HepG2 (cell line): ENCODE results near the gene ADRA2A.

ENCODE experiments used
- CREB1 ChIP-seq, 2 experiments: fragments of 450-650 bp in 1 of 2; IDR thresholded peaks; 2 replicates each; pipeline ENCODE4 v1.6.1; 2016 to 2017; ENCODE audit warnings: control low read depth in 1 of 2, mild to moderate bottlenecking in 1 of 2, missing compliant biosample characterization in 1 of 2, missing genetic modification characterization in 1 of 2
- EP300 ChIP-seq, 3 experiments: sonication (generic) in 1 of 3; formaldehyde crosslinking in 1 of 3; IDR thresholded peaks; 2 replicates each; pipeline versions ENCODE4 v1.5.1 to v1.6.1; 2011 to 2020; ENCODE audit warnings: low read depth in 2 of 3, low read length in 2 of 3, borderline replicate concordance in 1 of 3, improper control_type of control experiment in 1 of 3, mild to moderate bottlenecking in 1 of 3, missing genetic modification reagents in 1 of 3, moderate library complexity in 1 of 3
- NPAS2 ChIP-seq: sonication (generic); formaldehyde crosslinking; IDR thresholded peaks from 2 replicates; pipeline ENCODE4 v1.8.0; 2022; ENCODE audit warnings: mild to moderate bottlenecking, missing genetic modification reagents, borderline replicate concordance
- NR3C1 ChIP-seq: sonication (generic); formaldehyde crosslinking; IDR thresholded peaks from 2 replicates; pipeline ENCODE4 v1.4.0; 2020; ENCODE audit warnings: missing genetic modification reagents
- POLR2AphosphoS5 ChIP-seq: IDR thresholded peaks from 2 replicates; pipeline ENCODE4 v1.6.1; 2012; ENCODE audit warnings: low read depth, low read length
- SIN3A ChIP-seq: IDR thresholded peaks from 2 replicates; pipeline ENCODE4 v1.6.1; 2011; ENCODE audit warnings: low read depth, mild to moderate bottlenecking, control low read depth, low read length, borderline replicate concordance
- SP1 ChIP-seq, 2 experiments: fragments of 450-650 bp in 1 of 2; sonication (generic) in 1 of 2; formaldehyde crosslinking in 1 of 2; IDR thresholded peaks; 2 replicates each; pipeline versions ENCODE4 v1.4.0 to v1.6.1; 2016 to 2020; ENCODE audit warnings: missing genetic modification reagents in 1 of 2
- SP4 ChIP-seq: sonication (generic); formaldehyde crosslinking; IDR thresholded peaks from 2 replicates; pipeline ENCODE4 v1.8.1; 2023; ENCODE audit warnings: mild to moderate bottlenecking, missing genetic modification reagents
- ZKSCAN1 ChIP-seq: fragments of 150-350 bp; IDR thresholded peaks from 2 replicates; pipeline ENCODE4 v1.6.1; 2014; ENCODE audit warnings: low read length
- ZNF3 ChIP-seq: IDR thresholded peaks from 2 replicates; pipeline ENCODE4 v1.7.0; 2017; ENCODE audit warnings: inconsistent platforms
- ZNF496 ChIP-seq: sonication (generic); formaldehyde crosslinking; IDR thresholded peaks from 2 replicates; pipeline ENCODE4 v1.8.1; 2023; ENCODE audit warnings: mild to moderate bottlenecking, moderate library complexity, missing genetic modification reagents; ENCODE audit not compliant: insufficient replicate concordance
- TF ChIP-seq, protein P1 (sequence below): sonication (generic); formaldehyde crosslinking; IDR thresholded peaks from 2 replicates; pipeline ENCODE4 v1.4.0; 2020; ENCODE audit warnings: low read depth, missing genetic modification reagents
- TF ChIP-seq, protein P2 (sequence below): sonication (generic); formaldehyde crosslinking; IDR thresholded peaks from 2 replicates; pipeline ENCODE4 v1.5.0; 2020; ENCODE audit warnings: mild to moderate bottlenecking, missing genetic modification reagents, moderate library complexity
- TF ChIP-seq, protein P3 (sequence below): sonication (generic); formaldehyde crosslinking; conservative IDR thresholded peaks from 2 replicates; pipeline ENCODE4 v1.4.0; 2020; ENCODE audit warnings: missing genetic modification reagents

DNA sequence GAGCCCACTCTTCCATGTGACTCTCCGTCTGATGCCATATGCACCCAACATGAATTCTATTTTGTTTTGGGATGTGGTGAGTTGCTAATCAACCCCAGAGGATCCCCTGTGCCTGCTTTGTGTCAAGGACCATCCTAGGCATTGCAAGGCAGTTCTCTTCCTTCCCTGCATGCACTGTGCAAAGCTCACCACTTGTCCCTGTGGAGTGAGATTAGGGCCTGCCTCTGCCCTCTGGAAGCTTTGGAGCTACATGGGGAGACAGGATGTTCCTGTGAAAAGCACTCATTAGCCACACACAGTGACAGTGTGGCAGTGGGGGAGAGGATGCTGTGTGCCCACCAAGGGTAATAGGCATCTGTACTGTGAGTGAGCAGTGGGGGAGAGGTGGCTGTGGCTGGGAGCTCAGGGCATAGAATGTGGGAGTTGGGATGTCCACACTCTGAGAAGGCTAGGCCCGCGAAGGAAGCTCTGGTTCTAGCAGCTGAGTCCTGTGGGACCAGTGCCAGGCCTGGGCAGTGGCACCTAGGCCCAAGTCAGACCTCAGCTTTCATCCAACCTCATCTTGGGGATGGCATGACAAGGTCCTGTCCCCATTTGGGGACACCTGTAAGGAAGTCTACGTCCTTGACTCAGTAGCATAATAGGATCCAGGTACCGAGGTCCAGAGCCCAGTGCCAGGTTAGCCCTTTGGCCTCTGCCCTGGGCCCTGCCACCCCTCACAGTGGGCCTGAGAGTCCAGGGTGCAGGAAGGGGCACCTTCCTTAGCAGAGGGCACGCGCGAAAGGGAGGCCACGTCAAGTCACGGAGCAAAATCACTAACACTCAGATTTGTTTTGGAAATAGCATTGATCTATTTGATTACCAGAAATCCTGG lies 6.6 kb downstream of the ADRA2A start:
- TF ChIP-seq SP4 (no peak), ZNF3 (CRISPR knock-in tag) (no peak), POLR2AphosphoS5 (no peak), SP1 (IDR thresholded peaks at IDR 0.05) (no peak), SP1 (CRISPR knock-in tag; IDR thresholded peaks at IDR 0.05) (no peak), CREB1 (IDR thresholded peaks at IDR 0.05) (no peak), CREB1 (CRISPR knock-in tag; IDR thresholded peaks at IDR 0.05) (no peak), ZKSCAN1 (no peak), NPAS2 (no peak), SIN3A (no peak), EP300 (IDR thresholded peaks at IDR 0.05; ENCODE audit: low read depth in 2 of 2, low read length in 2 of 2) (no peak), EP300 (CRISPR knock-in tag; IDR thresholded peaks at IDR 0.05; ENCODE audit: borderline replicate concordance) (no peak), NR3C1 (no peak), ZNF496 (CRISPR knock-in tag) (no peak)
- TF ChIP-seq, protein P1, sequence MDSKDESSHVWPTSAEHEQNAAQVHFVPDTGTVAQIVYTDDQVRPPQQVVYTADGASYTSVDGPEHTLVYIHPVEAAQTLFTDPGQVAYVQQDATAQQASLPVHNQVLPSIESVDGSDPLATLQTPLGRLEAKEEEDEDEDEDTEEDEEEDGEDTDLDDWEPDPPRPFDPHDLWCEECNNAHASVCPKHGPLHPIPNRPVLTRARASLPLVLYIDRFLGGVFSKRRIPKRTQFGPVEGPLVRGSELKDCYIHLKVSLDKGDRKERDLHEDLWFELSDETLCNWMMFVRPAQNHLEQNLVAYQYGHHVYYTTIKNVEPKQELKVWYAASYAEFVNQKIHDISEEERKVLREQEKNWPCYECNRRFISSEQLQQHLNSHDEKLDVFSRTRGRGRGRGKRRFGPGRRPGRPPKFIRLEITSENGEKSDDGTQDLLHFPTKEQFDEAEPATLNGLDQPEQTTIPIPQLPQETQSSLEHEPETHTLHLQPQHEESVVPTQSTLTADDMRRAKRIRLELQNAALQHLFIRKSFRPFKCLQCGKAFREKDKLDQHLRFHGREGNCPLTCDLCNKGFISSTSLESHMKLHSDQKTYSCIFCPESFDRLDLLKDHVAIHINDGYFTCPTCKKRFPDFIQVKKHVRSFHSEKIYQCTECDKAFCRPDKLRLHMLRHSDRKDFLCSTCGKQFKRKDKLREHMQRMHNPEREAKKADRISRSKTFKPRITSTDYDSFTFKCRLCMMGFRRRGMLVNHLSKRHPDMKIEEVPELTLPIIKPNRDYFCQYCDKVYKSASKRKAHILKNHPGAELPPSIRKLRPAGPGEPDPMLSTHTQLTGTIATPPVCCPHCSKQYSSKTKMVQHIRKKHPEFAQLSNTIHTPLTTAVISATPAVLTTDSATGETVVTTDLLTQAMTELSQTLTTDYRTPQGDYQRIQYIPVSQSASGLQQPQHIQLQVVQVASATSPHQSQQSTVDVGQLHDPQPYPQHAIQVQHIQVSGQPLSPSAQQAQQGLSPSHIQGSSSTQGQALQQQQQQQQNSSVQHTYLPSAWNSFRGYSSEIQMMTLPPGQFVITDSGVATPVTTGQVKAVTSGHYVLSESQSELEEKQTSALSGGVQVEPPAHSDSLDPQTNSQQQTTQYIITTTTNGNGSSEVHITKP (CRISPR knock-in tag), result no peak
- TF ChIP-seq, protein P2, sequence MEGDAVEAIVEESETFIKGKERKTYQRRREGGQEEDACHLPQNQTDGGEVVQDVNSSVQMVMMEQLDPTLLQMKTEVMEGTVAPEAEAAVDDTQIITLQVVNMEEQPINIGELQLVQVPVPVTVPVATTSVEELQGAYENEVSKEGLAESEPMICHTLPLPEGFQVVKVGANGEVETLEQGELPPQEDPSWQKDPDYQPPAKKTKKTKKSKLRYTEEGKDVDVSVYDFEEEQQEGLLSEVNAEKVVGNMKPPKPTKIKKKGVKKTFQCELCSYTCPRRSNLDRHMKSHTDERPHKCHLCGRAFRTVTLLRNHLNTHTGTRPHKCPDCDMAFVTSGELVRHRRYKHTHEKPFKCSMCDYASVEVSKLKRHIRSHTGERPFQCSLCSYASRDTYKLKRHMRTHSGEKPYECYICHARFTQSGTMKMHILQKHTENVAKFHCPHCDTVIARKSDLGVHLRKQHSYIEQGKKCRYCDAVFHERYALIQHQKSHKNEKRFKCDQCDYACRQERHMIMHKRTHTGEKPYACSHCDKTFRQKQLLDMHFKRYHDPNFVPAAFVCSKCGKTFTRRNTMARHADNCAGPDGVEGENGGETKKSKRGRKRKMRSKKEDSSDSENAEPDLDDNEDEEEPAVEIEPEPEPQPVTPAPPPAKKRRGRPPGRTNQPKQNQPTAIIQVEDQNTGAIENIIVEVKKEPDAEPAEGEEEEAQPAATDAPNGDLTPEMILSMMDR, result no peak
- TF ChIP-seq, protein P3, sequence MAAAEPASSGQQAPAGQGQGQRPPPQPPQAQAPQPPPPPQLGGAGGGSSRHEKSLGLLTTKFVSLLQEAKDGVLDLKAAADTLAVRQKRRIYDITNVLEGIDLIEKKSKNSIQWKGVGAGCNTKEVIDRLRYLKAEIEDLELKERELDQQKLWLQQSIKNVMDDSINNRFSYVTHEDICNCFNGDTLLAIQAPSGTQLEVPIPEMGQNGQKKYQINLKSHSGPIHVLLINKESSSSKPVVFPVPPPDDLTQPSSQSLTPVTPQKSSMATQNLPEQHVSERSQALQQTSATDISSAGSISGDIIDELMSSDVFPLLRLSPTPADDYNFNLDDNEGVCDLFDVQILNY (CRISPR knock-in tag), result no peak
